SU-DHL-6 (cell line): ENCODE measurements around the gene TBC1D32.
"Not testable (repeated sequence)": the region's sequence is repeated elsewhere in the genome, so short reads cannot be mapped to it uniquely, and the experiment has no call there.

Experiments
- H2AFZ ChIP-seq: fragments of 200-600 bp; sonication (generic); 2 replicates; pipeline ENCODE4 v1.6.1; 2014; ENCODE audit warnings: low read depth, mild to moderate bottlenecking, moderate library complexity, mixed read lengths, antibody characterized with exemption, low read length; ENCODE audit not compliant: severe bottlenecking
- H3F3A ChIP-seq: fragments of 200-600 bp; shearing (Covaris generic); 2 replicates; pipeline ENCODE4 v1.6.0; 2016; ENCODE audit warnings: antibody characterized with exemption, mild to moderate bottlenecking; ENCODE audit not compliant: insufficient read depth
- H3K27ac ChIP-seq: fragments of 200-600 bp; sonication (generic); 2 replicates; pipeline ENCODE4 v1.5.1; 2016; ENCODE audit warnings: low read depth, mild to moderate bottlenecking, low read length, moderate library complexity, mixed read lengths
- H3K27me3 ChIP-seq: fragments of 200-600 bp; sonication (generic), shearing (Covaris generic); 2 replicates; pipeline ENCODE4 v1.6.0; 2014; ENCODE audit warnings: mild to moderate bottlenecking, low read length
- H3K36me3 ChIP-seq: fragments of 200-600 bp; sonication (generic); 2 replicates; pipeline ENCODE4 v1.6.1; 2014; ENCODE audit warnings: mild to moderate bottlenecking, low read length, mixed read lengths
- H3K4me2 ChIP-seq: fragments of 300-600, 200-600 bp; shearing (Covaris generic), sonication (generic); 2 replicates; pipeline ENCODE4 v1.6.0; 2014; ENCODE audit warnings: low read length, low read depth, mild to moderate bottlenecking; ENCODE audit not compliant: poor library complexity, severe bottlenecking
- H3K4me3 ChIP-seq: fragments of 200-600 bp; sonication (generic); 2 replicates; pipeline ENCODE4 v1.5.1; 2014; ENCODE audit warnings: antibody characterized with exemption, low read length, mild to moderate bottlenecking, mixed read lengths; ENCODE audit not compliant: insufficient read depth, poor library complexity, severe bottlenecking
- H3K79me2 ChIP-seq: fragments of 200-600 bp; sonication (generic); 2 replicates; pipeline ENCODE4 v1.6.1; 2014; ENCODE audit warnings: mild to moderate bottlenecking, low read length, moderate library complexity; ENCODE audit not compliant: insufficient read depth
- H3K9ac ChIP-seq: fragments of 200-600 bp; sonication (generic); 2 replicates; pipeline ENCODE4 v1.7.0; 2014; ENCODE audit warnings: mild to moderate bottlenecking, low read length
- H3K9me2 ChIP-seq: fragments of 200-600 bp; sonication (generic); replicated peaks from 2 replicates; pipeline ENCODE4 v1.6.1; 2014; ENCODE audit warnings: low read length; ENCODE audit not compliant: insufficient read depth
- H3K9me3 ChIP-seq: fragments of 200-600 bp; sonication (generic); 2 replicates; pipeline ENCODE4 v1.6.1; 2014; ENCODE audit warnings: low read length, mixed read lengths; ENCODE audit not compliant: insufficient read depth
- H4K20me1 ChIP-seq: fragments of 200-600 bp; sonication (generic); 2 replicates; pipeline ENCODE4 v1.6.1; 2014; ENCODE audit warnings: low read depth, mild to moderate bottlenecking, antibody characterized with exemption, low read length, moderate library complexity, mixed read lengths
- EZH2phosphoT487 ChIP-seq: fragments of 200-600 bp; sonication (generic), shearing (Covaris generic); conservative IDR thresholded peaks from 2 replicates; pipeline ENCODE4 v1.6.1; 2018; ENCODE audit warnings: mild to moderate bottlenecking, antibody characterized with exemption, low read length, moderate library complexity, mixed read lengths
- TF ChIP-seq, protein P1 (sequence below): fragments of 200-600 bp; sonication (generic); IDR thresholded peaks from one replicate; pipeline ENCODE4 v1.5.1; 2017; ENCODE audit warnings: antibody characterized with exemption, mild to moderate bottlenecking, low read length, moderate library complexity; ENCODE audit not compliant: insufficient read depth, poor library complexity, severe bottlenecking

The TBC1D32 gene

GRCh38 chr6:121090492-121090891, 243.8 kb downstream of the TBC1D32 start:
- no peaks in the 10 kb centered on the region for H3K9me2 ChIP-seq
- no peak overlapping the region for H3K4me2 ChIP-seq
- H3K4me3 ChIP-seq, result no peak overlapping the region
- no peak overlapping the region for H2AFZ ChIP-seq
- no peaks in the 10 kb centered on the region for H3F3A ChIP-seq
- no peaks in the 10 kb centered on the region for H4K20me1 ChIP-seq
- no peaks in the 10 kb centered on the region for H3K9me3 ChIP-seq
- no peak overlapping the region for H3K27ac ChIP-seq
- no peaks in the 10 kb centered on the region for H3K36me3 ChIP-seq
- H3K79me2 ChIP-seq, result no peaks in the 10 kb centered on the region
- no peaks in the 10 kb centered on the region for H3K27me3 ChIP-seq
- TF ChIP-seq EZH2phosphoT487, result no peak
- TF ChIP-seq, protein P1, sequence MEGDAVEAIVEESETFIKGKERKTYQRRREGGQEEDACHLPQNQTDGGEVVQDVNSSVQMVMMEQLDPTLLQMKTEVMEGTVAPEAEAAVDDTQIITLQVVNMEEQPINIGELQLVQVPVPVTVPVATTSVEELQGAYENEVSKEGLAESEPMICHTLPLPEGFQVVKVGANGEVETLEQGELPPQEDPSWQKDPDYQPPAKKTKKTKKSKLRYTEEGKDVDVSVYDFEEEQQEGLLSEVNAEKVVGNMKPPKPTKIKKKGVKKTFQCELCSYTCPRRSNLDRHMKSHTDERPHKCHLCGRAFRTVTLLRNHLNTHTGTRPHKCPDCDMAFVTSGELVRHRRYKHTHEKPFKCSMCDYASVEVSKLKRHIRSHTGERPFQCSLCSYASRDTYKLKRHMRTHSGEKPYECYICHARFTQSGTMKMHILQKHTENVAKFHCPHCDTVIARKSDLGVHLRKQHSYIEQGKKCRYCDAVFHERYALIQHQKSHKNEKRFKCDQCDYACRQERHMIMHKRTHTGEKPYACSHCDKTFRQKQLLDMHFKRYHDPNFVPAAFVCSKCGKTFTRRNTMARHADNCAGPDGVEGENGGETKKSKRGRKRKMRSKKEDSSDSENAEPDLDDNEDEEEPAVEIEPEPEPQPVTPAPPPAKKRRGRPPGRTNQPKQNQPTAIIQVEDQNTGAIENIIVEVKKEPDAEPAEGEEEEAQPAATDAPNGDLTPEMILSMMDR, result no peak
- no peak overlapping the region for H3K9ac ChIP-seq

DNA sequence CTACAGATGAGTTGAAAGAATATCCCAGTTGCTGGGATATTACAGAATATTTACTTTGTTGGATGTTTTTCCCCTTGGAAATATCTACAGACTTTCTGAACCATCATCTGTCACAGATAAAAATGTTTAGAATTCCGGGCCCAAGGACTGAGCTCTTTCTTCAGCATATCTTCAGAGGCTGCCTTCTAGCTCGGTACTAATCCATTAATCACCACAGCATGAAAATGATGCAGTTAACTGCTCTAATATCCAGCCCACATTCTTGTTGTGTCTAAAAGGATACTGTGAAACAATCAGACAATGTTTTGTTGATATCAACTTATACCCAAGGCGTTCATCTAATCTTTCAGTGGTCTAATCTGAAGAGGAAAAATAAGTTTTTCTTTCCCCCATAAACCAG, 247.4 kb downstream of the TBC1D32 start:
- H3K9ac ChIP-seq, result no peak overlapping the region
- H2AFZ ChIP-seq, result no peak overlapping the region
- no peaks in the 10 kb centered on the region for H3K27me3 ChIP-seq
- H3K9me2 ChIP-seq, result no peaks in the 10 kb centered on the region
- H3K4me2 ChIP-seq, result no peak overlapping the region
- no peaks in the 10 kb centered on the region for H3K79me2 ChIP-seq
- no peaks in the 10 kb centered on the region for H3K9me3 ChIP-seq
- no peaks in the 10 kb centered on the region for H3K36me3 ChIP-seq
- no peak overlapping the region for H3K4me3 ChIP-seq
- TF ChIP-seq EZH2phosphoT487, result no peak
- TF ChIP-seq, protein P1, result no peak
- no peaks in the 10 kb centered on the region for H3F3A ChIP-seq
- H3K27ac ChIP-seq, result no peak overlapping the region
- no peaks in the 10 kb centered on the region for H4K20me1 ChIP-seq

- Histone ChIP-seq H3K36me3 (no peaks in the 10 kb centered on the region), H3K9ac (no peak overlapping the region), H4K20me1 (no peaks in the 10 kb centered on the region), H3K9me2 (no peaks in the 10 kb centered on the region), H3K9me3 (no peaks in the 10 kb centered on the region), H2AFZ (no peak overlapping the region), H3K27ac (no peak overlapping the region), H3K4me2 (no peak overlapping the region), H3F3A (no peaks in the 10 kb centered on the region), H3K4me3 (no peak overlapping the region), H3K79me2 (no peaks in the 10 kb centered on the region), H3K27me3 (no peaks in the 10 kb centered on the region)
- TF ChIP-seq, protein P1, result no peak
- no peak for TF ChIP-seq EZH2phosphoT487
Measured at GRCh38 chr6:121076119-121076518, 258.2 kb downstream of the TBC1D32 start.

DNA sequence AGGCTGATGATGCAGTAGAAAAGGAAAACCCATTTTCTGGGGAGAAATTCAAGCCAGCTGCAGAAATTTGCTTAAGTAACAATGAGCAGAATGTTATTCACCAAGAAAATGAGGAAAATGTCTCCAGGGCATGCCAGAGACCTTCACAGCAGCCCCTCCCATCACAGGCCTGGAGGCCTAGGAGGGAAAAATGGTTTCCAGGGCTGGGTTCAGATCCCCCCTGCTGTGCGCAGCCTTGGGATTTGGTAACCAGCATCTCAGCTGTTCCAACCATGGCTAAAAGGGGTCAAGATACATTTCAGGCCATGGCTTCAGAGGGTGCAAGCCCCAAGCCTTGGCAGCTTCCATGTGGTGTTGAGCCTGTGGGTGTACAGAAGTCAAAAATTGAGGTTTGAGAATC, 265.5 kb downstream of the TBC1D32 start:
- not testable (repeated sequence) for H3K4me2 ChIP-seq, H3K36me3 ChIP-seq, H3K9me3 ChIP-seq, H3K79me2 ChIP-seq, H3K4me3 ChIP-seq, H3F3A ChIP-seq, H4K20me1 ChIP-seq, H3K9ac ChIP-seq, H3K27ac ChIP-seq, H2AFZ ChIP-seq, H3K27me3 ChIP-seq, H3K9me2 ChIP-seq
